Vagina (tissue), 2 donors: ENCODE data around the gene RUBCN. TPM values are rescaled to one million over a fixed set of nuclear protein-coding genes. Genes with fewer than 3 reads are reported as not detected.

Source experiments
- DNase-seq, 2 donors: peaks; one replicate each; pipeline ENCODE4 v3.0.0-alpha.2; 2017; ENCODE audit errors: extremely low spot score in 2 of 2
- H3K27ac ChIP-seq: fragments of 200-600 bp; sonication (generic); one replicate; pipeline ENCODE4 v1.5.1; 2019
- H3K27me3 ChIP-seq: fragments of 200-600 bp; sonication (generic); one replicate; pipeline ENCODE4 v1.5.1; 2019
- H3K36me3 ChIP-seq, 2 donors: fragments of 200-600 bp; sonication (generic); one replicate each; pipeline ENCODE4 v1.5.1; 2017 to 2019
- H3K4me1 ChIP-seq: fragments of 200-600 bp; sonication (generic); one replicate; pipeline ENCODE4 v1.5.1; 2019
- H3K4me3 ChIP-seq, 2 donors: fragments of 200-600 bp; sonication (generic); 1 replicate in 1 of 2; 2 replicates in 1 of 2; pipeline ENCODE4 v1.5.1; 2016 to 2019
- H3K9me3 ChIP-seq: fragments of 200-600 bp; sonication (generic); one replicate; pipeline ENCODE4 v1.5.1; 2019
- POLR2A ChIP-seq, 2 donors: fragments of 450-650 bp; IDR thresholded peaks; one replicate each; pipeline ENCODE4 v1.6.1; 2017; ENCODE audit warnings: antibody characterized with exemption in 2 of 2, mild to moderate bottlenecking in 2 of 2, moderate library complexity in 2 of 2
- POLR2AphosphoS5 ChIP-seq, 2 donors: sonication (generic); formaldehyde crosslinking; IDR thresholded peaks; one replicate each; pipeline ENCODE4 v1.9.0; 2017; ENCODE audit warnings: antibody characterized with exemption in 2 of 2, mild to moderate bottlenecking in 2 of 2, low read depth in 1 of 2; ENCODE audit not compliant: insufficient read depth in 1 of 2
- intact Hi-C: fragments of 100-400 bp; cut with DNase I; formaldehyde crosslinking; loops from one replicate; pipeline ENCODE4 v1.15.1; 2023
- total RNA-seq: library from RNA; depleted of rRNA; stranded (reverse); fragments of >200 nt; gene quantifications from one replicate; pipeline ENCODE4 v1.2.3, GENCODE V29; 2016
- TF ChIP-seq, protein P1 (sequence below), 3 experiments: fragments of 450-650 bp in 2 of 3; fragments of 200-600 bp in 1 of 3; sonication (generic) in 1 of 3; IDR thresholded peaks; one replicate each; pipeline ENCODE4 v1.5.1; 2017 to 2019; ENCODE audit warnings: antibody characterized with exemption in 3 of 3, mild to moderate bottlenecking in 2 of 3, moderate library complexity in 2 of 3

RUBCN gene
- total RNA-seq, 1 donor from 2014 or later = 48.6 TPM

DNA sequence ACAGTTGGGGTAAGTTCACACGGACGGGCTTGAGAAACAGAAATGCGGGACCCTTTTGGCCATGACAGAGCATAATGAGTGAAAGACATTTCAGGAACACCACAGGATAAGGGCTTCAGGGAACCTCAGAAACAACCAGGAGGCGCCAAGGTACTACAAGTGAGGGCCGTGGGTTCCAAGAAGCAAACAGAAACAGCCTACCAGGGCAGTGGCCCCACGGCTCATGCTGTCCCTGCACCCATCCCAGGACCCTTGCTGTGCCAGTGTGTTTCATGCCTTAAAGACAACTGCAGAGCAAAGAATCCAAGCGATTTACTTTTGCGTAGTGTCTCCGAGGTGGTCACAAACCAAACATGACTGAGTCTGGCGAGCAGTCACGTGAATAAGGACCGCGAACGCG lies 54.0 kb downstream of the RUBCN start:
- no peaks in the 10 kb centered on the region for H3K9me3 ChIP-seq
- TF ChIP-seq, protein P1, sequence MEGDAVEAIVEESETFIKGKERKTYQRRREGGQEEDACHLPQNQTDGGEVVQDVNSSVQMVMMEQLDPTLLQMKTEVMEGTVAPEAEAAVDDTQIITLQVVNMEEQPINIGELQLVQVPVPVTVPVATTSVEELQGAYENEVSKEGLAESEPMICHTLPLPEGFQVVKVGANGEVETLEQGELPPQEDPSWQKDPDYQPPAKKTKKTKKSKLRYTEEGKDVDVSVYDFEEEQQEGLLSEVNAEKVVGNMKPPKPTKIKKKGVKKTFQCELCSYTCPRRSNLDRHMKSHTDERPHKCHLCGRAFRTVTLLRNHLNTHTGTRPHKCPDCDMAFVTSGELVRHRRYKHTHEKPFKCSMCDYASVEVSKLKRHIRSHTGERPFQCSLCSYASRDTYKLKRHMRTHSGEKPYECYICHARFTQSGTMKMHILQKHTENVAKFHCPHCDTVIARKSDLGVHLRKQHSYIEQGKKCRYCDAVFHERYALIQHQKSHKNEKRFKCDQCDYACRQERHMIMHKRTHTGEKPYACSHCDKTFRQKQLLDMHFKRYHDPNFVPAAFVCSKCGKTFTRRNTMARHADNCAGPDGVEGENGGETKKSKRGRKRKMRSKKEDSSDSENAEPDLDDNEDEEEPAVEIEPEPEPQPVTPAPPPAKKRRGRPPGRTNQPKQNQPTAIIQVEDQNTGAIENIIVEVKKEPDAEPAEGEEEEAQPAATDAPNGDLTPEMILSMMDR (IDR thresholded peaks at IDR 0.05) = no peak
- TF ChIP-seq POLR2AphosphoS5 (IDR thresholded peaks at IDR 0.05; ENCODE audit: insufficient read depth in 1 of 2, low read depth in 1 of 2) = no peak
- TF ChIP-seq POLR2A (IDR thresholded peaks at IDR 0.05) = no peak
- H3K27me3 ChIP-seq = no peaks in the 10 kb centered on the region
- H3K4me3 ChIP-seq = no peak overlapping the region
- peaks cover 0 to 31% of the 10 kb centered on the region in 2 donors for H3K36me3 ChIP-seq
- no peaks in the 10 kb centered on the region for H3K4me1 ChIP-seq
- no peak for DNase-seq
- intact Hi-C loops = no loop called here
- H3K27ac ChIP-seq = no peak overlapping the region

DNA sequence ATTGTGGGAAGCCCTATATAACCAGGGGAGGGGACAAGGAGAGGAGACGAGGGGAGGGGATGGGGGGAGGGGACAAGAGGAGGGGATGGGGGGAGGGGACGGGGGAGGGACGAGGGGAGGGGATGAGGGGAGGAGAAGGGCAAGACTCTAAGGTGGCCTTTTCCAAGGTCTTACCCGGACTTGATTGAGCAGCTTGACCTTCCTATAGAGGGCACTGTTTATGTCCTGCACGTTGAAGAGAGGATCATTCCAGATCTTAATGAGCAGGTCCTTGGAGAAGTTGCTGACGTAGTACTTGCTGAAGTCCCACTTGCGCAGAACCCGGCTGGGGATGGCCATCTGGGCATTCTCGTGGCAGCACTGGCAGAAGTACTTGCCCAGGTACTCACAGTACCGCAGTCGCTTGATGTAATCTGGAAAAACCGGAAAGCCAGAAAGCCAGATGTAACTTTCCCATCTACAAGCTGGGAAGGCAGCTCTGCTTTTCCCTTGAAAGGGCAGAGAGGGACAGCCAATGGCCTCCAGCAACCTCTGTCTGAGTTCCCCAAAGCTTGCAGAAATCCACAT lies 55.7 kb downstream of the RUBCN start:
- Histone ChIP-seq H3K27ac (no peak overlapping the region), H3K4me3 (no peak overlapping the region), H3K36me3 (peaks cover 0 to 37% of the 10 kb centered on the region in 2 donors), H3K27me3 (no peaks in the 10 kb centered on the region), H3K9me3 (no peaks in the 10 kb centered on the region), H3K4me1 (no peaks in the 10 kb centered on the region)
- intact Hi-C loops = no loop called here
- TF ChIP-seq, protein P1 (IDR thresholded peaks at IDR 0.05) = no peak
- TF ChIP-seq POLR2AphosphoS5 (IDR thresholded peaks at IDR 0.05; ENCODE audit: insufficient read depth in 1 of 2, low read depth in 1 of 2) = no peak
- no peak for TF ChIP-seq POLR2A (IDR thresholded peaks at IDR 0.05)
- DNase-seq = no peak

DNA sequence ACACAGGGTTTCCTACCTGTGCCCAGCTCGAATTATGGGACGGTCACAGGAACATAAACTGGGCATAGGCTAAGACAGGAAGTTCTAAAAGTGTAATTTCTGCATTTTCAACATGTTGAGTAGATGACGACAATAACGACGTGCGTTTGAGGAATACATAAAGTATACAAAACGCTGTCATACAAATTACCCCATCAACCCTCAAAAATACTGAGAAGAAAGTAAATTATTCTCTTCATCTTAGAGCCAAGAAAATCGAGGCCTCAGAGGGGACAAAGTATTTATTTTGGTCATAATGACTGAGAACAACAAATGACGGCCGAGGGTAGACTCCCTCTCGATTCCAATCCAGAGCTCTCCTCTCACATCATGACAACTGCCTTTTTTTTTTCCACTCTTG lies 60.8 kb downstream of the RUBCN start:
- no peaks in the 10 kb centered on the region for H3K27me3 ChIP-seq
- no peak overlapping the region for H3K27ac ChIP-seq
- no peaks in the 10 kb centered on the region for H3K4me1 ChIP-seq
- no peaks in the 10 kb centered on the region for H3K9me3 ChIP-seq
- H3K4me3 ChIP-seq = no peak overlapping the region
- DNase-seq = no peak
- intact Hi-C loops = no loop called here
- H3K36me3 ChIP-seq = peaks cover 0 to 48% of the 10 kb centered on the region in 2 donors
- TF ChIP-seq POLR2A (IDR thresholded peaks at IDR 0.05) (no peak), POLR2AphosphoS5 (IDR thresholded peaks at IDR 0.05; ENCODE audit: insufficient read depth in 1 of 2, low read depth in 1 of 2) (no peak)
- TF ChIP-seq, protein P1 (IDR thresholded peaks at IDR 0.05) = no peak

DNA sequence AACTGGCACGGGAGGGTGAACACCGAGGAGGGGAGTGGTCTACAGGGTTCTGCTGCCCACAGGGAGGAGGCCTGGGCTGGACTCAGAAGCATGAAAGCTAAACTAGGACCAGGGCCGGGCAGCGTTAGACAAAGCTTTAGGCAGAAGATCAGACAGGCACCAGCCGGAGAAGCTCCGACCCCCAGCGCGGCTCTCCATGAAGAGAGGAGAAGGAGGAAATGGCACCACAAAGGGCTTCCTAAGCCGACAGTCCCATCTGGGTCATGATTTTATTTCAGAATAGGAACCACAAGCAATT lies 61.2 kb downstream of the RUBCN start:
- no peak overlapping the region for H3K27ac ChIP-seq
- no peaks in the 10 kb centered on the region for H3K27me3 ChIP-seq
- no peaks in the 10 kb centered on the region for H3K9me3 ChIP-seq
- no peak overlapping the region for H3K4me3 ChIP-seq
- intact Hi-C loops = no loop called here
- no peaks in the 10 kb centered on the region for H3K4me1 ChIP-seq
- DNase-seq = no peak
- peaks cover 0 to 43% of the 10 kb centered on the region in 2 donors for H3K36me3 ChIP-seq
- TF ChIP-seq POLR2AphosphoS5 (IDR thresholded peaks at IDR 0.05; ENCODE audit: insufficient read depth in 1 of 2, low read depth in 1 of 2) (no peak), POLR2A (IDR thresholded peaks at IDR 0.05) (no peak)
- TF ChIP-seq, protein P1 (IDR thresholded peaks at IDR 0.05) = no peak

DNA sequence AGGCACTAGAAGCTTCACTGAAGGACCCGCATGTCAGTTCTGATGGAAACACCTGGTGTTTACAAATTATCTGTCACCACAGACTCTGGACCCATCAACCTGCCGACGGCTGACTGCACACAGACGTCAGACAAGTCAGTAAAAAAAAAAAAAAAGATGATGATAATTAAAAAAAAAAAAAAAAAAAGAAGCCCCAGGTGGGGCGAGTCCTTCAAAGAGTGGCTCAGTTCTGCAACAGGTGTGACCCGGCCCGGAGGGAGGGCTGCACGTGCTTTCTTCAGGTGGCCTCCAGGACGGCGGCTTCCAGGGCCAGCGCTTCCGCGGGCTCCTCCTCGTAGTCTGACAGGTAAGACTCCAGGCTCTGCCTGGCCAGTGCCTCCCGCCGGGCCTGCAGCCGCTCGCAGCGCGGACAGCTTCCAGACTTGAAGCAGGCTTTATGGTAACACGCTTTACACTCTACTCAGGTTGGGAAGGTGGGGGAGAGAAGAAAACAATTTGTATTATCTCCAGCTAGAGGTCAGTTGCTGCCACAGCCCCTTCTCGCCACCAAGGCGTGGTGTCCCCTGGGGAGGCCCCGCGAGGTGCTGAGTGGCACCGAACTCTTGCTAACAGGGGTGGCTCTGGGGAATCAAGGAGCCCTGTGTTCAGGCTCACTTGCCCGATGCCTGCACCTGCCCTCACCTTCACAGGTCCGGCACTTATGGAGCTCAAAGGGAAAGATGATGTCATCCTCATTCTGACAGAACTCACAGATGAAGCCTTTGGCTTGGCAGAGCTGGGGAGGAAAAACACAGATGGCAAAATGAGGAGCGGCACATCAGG lies 61.8 kb downstream of the RUBCN start:
- no peak for DNase-seq
- Histone ChIP-seq H3K9me3 (no peaks in the 10 kb centered on the region), H3K27me3 (no peaks in the 10 kb centered on the region), H3K4me1 (no peaks in the 10 kb centered on the region), H3K27ac (no peak overlapping the region), H3K36me3 (peaks cover 0 to 41% of the 10 kb centered on the region in 2 donors), H3K4me3 (no peak overlapping the region)
- intact Hi-C loops = no loop called here
- TF ChIP-seq, protein P1 (IDR thresholded peaks at IDR 0.05) = no peak
